Measurements from ENCODE around the gene RAB36. TPM values are rescaled to one million over a fixed set of nuclear protein-coding genes. Genes with fewer than 3 reads are reported as not detected.

RAB36 gene
- total and polyA plus RNA-seq, 12 donors = 4.0 to 13.0 (median 7.2) TPM

- Histone ChIP-seq H3K9me3 (replicated peaks in 1 of 3) (no peaks in the 10 kb centered on the region), H3K27ac (peak overlapping the region in 1 of 5 donors; percentile 63), H3K4me3 (no peak overlapping the region), H3K4me1 (replicated peaks in 1 of 2) (peaks cover 0 to 4% of the 10 kb centered on the region in 2 donors), H3K27me3 (no peaks in the 10 kb centered on the region), H3K36me3 (replicated peaks in 1 of 2) (no peaks in the 10 kb centered on the region)
- TF ChIP-seq CTCF (IDR thresholded peaks at IDR 0.05) (no peak), POLR2A (IDR thresholded peaks at IDR 0.05) (no peak)
- 58 to 90% (median 75%) methylated on average over 2 to 5 of the region's 5 CpGs for WGBS, 4 donors
- DNase-seq = no peak
- intact Hi-C loops (cut with DNase I) = no loop called here
Observed at GRCh38 chr22:23109441-23109978, 35.8 kb upstream of the RAB36 start.

GRCh38 chr22:23110190-23110921, 34.9 kb upstream of the RAB36 start:
- Histone ChIP-seq H3K9me3 (replicated peaks in 1 of 3) (no peaks in the 10 kb centered on the region), H3K36me3 (replicated peaks in 1 of 2) (no peaks in the 10 kb centered on the region), H3K27ac (peak overlapping the region in 1 of 5 donors; percentile 63), H3K4me3 (no peak overlapping the region), H3K4me1 (replicated peaks in 1 of 2) (peaks cover 0 to 4% of the 10 kb centered on the region in 2 donors), H3K27me3 (no peaks in the 10 kb centered on the region)
- intact Hi-C loops (cut with DNase I) = no loop called here
- WGBS, 4 donors = 74 to 81% (median 78%) methylated on average over 4 to 10 of the region's 10 CpGs
- DNase-seq = peak in 1 of 7 donors; percentile 82
- TF ChIP-seq POLR2A (IDR thresholded peaks at IDR 0.05) = no peak
- no peak for TF ChIP-seq CTCF (IDR thresholded peaks at IDR 0.05)

- intact Hi-C loops (cut with DNase I) = no loop called here
- Histone ChIP-seq H3K36me3 (replicated peaks in 1 of 2) (no peaks in the 10 kb centered on the region), H3K27me3 (no peaks in the 10 kb centered on the region), H3K4me3 (no peak overlapping the region), H3K27ac (peak overlapping the region in 1 of 5 donors; percentile 63), H3K4me1 (replicated peaks in 1 of 2) (peaks cover 0 to 4% of the 10 kb centered on the region in 2 donors), H3K9me3 (replicated peaks in 1 of 3) (no peaks in the 10 kb centered on the region)
- 93 to 98% (median 94%) methylated on average over 12 to 15 of the region's 15 CpGs for WGBS, 4 donors
- no peak for TF ChIP-seq POLR2A (IDR thresholded peaks at IDR 0.05)
- no peak for TF ChIP-seq CTCF (IDR thresholded peaks at IDR 0.05)
- peak in 1 of 7 donors; percentile 71 for DNase-seq
Observed at GRCh38 chr22:23110922-23111527, 34.3 kb upstream of the RAB36 start.

- Histone ChIP-seq H3K4me3 (no peak overlapping the region), H3K9me3 (replicated peaks in 1 of 3) (no peaks in the 10 kb centered on the region), H3K36me3 (replicated peaks in 1 of 2) (no peaks in the 10 kb centered on the region), H3K4me1 (replicated peaks in 1 of 2) (peaks cover 0 to 4% of the 10 kb centered on the region in 2 donors), H3K27me3 (no peaks in the 10 kb centered on the region), H3K27ac (peak overlapping the region in 1 of 5 donors; percentile 63)
- 90 to 99% (median 97%) methylated on average over 7 to 9 of the region's 9 CpGs for WGBS, 4 donors
- no peak for DNase-seq
- TF ChIP-seq CTCF (IDR thresholded peaks at IDR 0.05) (no peak), POLR2A (IDR thresholded peaks at IDR 0.05) (no peak)
- intact Hi-C loops (cut with DNase I) = no loop called here
Observed at GRCh38 chr22:23112472-23113012, 32.7 kb upstream of the RAB36 start.

Data from adrenal gland (tissue), 12 donors.